SK-N-SH (cell line): Measurements from ENCODE around the gene PCK2. TPM values are rescaled to one million over a fixed set of nuclear protein-coding genes. Genes with fewer than 3 reads are reported as not detected.

ENCODE experiments used
- CTCF ChIA-PET: fragments of 300-600, 350-600 bp; formaldehyde crosslinking; extraction: SDS; loops from one replicate; lab custom pipeline; 2021; lab: Yijun Ruan, JAX
- POLR2A ChIA-PET: fragments of 350-600 bp; sonication (Branson Sonifier 250); formaldehyde crosslinking; extraction: SDS; loops from one replicate; lab custom pipeline; 2020; ENCODE audit warnings: antibody characterized with exemption, inconsistent platforms; lab: Yijun Ruan, JAX
- DNase-seq: peaks from one replicate; pipeline ENCODE4 v3.0.0; 2012
- H2AFZ ChIP-seq: fragments of 200-600 bp; sonication (generic); 2 replicates; pipeline ENCODE4 v1.8.1; 2016; ENCODE audit warnings: antibody characterized with exemption, mild to moderate bottlenecking, low read depth
- H3F3A ChIP-seq: fragments of 200-600 bp; sonication (generic); replicated peaks from 2 replicates; pipeline ENCODE3; 2016; ENCODE audit warnings: antibody characterized with exemption, mild to moderate bottlenecking; ENCODE audit not compliant: insufficient read depth
- H3K27ac ChIP-seq, 2 experiments: fragments of 200-500 bp in 1 of 2; fragments of 200-600 bp in 1 of 2; sonication (Bioruptor generic) in 1 of 2; sonication (generic), shearing (Covaris generic) in 1 of 2; 2 replicates each; pipeline versions ENCODE4 v1.5.1 to v1.6.1; 2014 to 2016; ENCODE audit warnings: low read depth in 2 of 2, inconsistent platforms in 1 of 2, low read length in 1 of 2, mild to moderate bottlenecking in 1 of 2, mixed read lengths in 1 of 2
- H3K27me3 ChIP-seq: fragments of 200-600 bp; sonication (generic), shearing (Covaris generic); 2 replicates; pipeline ENCODE4 v1.6.1; 2016; ENCODE audit warnings: mixed run types; ENCODE audit not compliant: insufficient read depth
- H3K36me3 ChIP-seq, 2 experiments: fragments of 200-500 bp in 1 of 2; fragments of 200-600 bp in 1 of 2; sonication (Bioruptor generic) in 1 of 2; sonication (generic) in 1 of 2; replicated peaks in 1 of 2; 2 replicates each; pipeline versions ENCODE3 to v1.5.1; 2014 to 2016; ENCODE audit warnings: low read length in 1 of 2, mild to moderate bottlenecking in 1 of 2; ENCODE audit not compliant: insufficient read depth in 2 of 2, control insufficient read depth in 1 of 2
- H3K4me1 ChIP-seq, 2 experiments: fragments of 200-500 bp in 1 of 2; fragments of 200-600 bp in 1 of 2; sonication (Bioruptor generic) in 1 of 2; sonication (generic), shearing (Covaris generic) in 1 of 2; 2 replicates each; pipeline versions ENCODE4 v1.5.1 to v1.6.1; 2014 to 2016; ENCODE audit warnings: low read depth in 1 of 2, low read length in 1 of 2, mixed run types in 1 of 2; ENCODE audit not compliant: insufficient read depth in 2 of 2, control insufficient read depth in 1 of 2
- H3K4me2 ChIP-seq: fragments of 200-600 bp; sonication (generic), shearing (Covaris generic); 2 replicates; pipeline ENCODE4 v1.6.1; 2017; ENCODE audit warnings: mixed run types
- H3K4me3 ChIP-seq, 2 experiments: fragments of 200-500 bp in 1 of 2; fragments of 200-600 bp in 1 of 2; sonication (Bioruptor generic) in 1 of 2; sonication (generic), shearing (Covaris generic) in 1 of 2; 2 replicates each; pipeline versions ENCODE4 v1.5.1 to v1.8.1; 2014 to 2016; ENCODE audit warnings: low read depth in 2 of 2, inconsistent platforms in 1 of 2, low read length in 1 of 2, mild to moderate bottlenecking in 1 of 2, mixed read lengths in 1 of 2, moderate library complexity in 1 of 2
- H3K79me2 ChIP-seq: fragments of 200-600 bp; sonication (generic); 2 replicates; pipeline ENCODE4 v1.8.1; 2017; ENCODE audit warnings: mild to moderate bottlenecking; ENCODE audit not compliant: insufficient read depth
- H3K9ac ChIP-seq: fragments of 200-600 bp; sonication (generic); 2 replicates; pipeline ENCODE4 v1.6.1; 2017; ENCODE audit warnings: mixed run types
- H3K9me2 ChIP-seq: fragments of 200-600 bp; sonication (generic); 2 replicates; pipeline ENCODE4 v1.6.1; 2017; ENCODE audit warnings: mixed run types
- H3K9me3 ChIP-seq: fragments of 200-600 bp; sonication (generic); 2 replicates; pipeline ENCODE4 v1.6.1; 2017; ENCODE audit warnings: mixed run types, mild to moderate bottlenecking, moderate library complexity
- H4K20me1 ChIP-seq: fragments of 200-600 bp; sonication (generic); 2 replicates; pipeline ENCODE4 v1.6.1; 2017; ENCODE audit warnings: mild to moderate bottlenecking, mixed run types; ENCODE audit not compliant: insufficient read depth
- FOSL2 ChIP-seq: IDR thresholded peaks from 2 replicates; pipeline ENCODE4 v1.4.0; 2012; ENCODE audit warnings: low read depth, mild to moderate bottlenecking, moderate library complexity, borderline replicate concordance
- GABPA ChIP-seq: IDR thresholded peaks from 2 replicates; pipeline ENCODE4 v1.4.0; 2012; ENCODE audit warnings: low read depth, mild to moderate bottlenecking
- MEF2A ChIP-seq: IDR thresholded peaks from 2 replicates; pipeline ENCODE4 v1.4.0; 2012; ENCODE audit warnings: low read depth, borderline replicate concordance
- MXI1 ChIP-seq: IDR thresholded peaks from 2 replicates; pipeline ENCODE4 v1.6.1; 2012; ENCODE audit warnings: mild to moderate bottlenecking, low read depth, low read length, improper control_type of control experiment
- NFIC ChIP-seq: IDR thresholded peaks from 2 replicates; pipeline ENCODE4 v1.4.0; 2012; ENCODE audit warnings: borderline replicate concordance
- RAD21 ChIP-seq: IDR thresholded peaks from 2 replicates; pipeline ENCODE4 v1.6.1; 2012; ENCODE audit warnings: mild to moderate bottlenecking, low read length
- RCOR1 ChIP-seq: fragments of 150-350 bp; IDR thresholded peaks from 2 replicates; pipeline ENCODE4 v1.6.1; 2017; ENCODE audit warnings: antibody characterized with exemption, low read length
- SMC3 ChIP-seq: IDR thresholded peaks from 2 replicates; pipeline ENCODE4 v1.6.1; 2012; ENCODE audit warnings: low read depth, low read length, improper control_type of control experiment
- WGBS: methylation state at CpG from one replicate; pipeline ENCODE4 v1.1.6; 2017; ENCODE audit warnings: low lambda C conversion rate; 5-methylcytosine and 5-hydroxymethylcytosine counted together
- polyA plus RNA-seq, 3 experiments: library from polyadenylated mRNA; depleted of rRNA; stranded (reverse); fragments of >200 nt; gene quantifications; 2 replicates each; pipeline ENCODE4 v1.2.3, GENCODE V29; 2012
- TF ChIP-seq, protein P1 (sequence below): fragments of 200-600 bp; sonication (generic); IDR thresholded peaks from 2 replicates; pipeline ENCODE4 v1.6.1; 2017; ENCODE audit warnings: antibody characterized with exemption, mild to moderate bottlenecking, moderate library complexity
- TF ChIP-seq, protein P2 (sequence below): IDR thresholded peaks from 2 replicates; pipeline ENCODE4 v1.4.0; 2012; ENCODE audit warnings: low read depth, borderline replicate concordance
- TF ChIP-seq, protein P3 (sequence below): fragments of 150-350 bp; IDR thresholded peaks from 2 replicates; pipeline ENCODE4 v1.6.1; 2017; ENCODE audit warnings: antibody characterized with exemption, low read length, low read depth, borderline replicate concordance
- TF ChIP-seq, protein P4 (sequence below): IDR thresholded peaks from 2 replicates; pipeline ENCODE4 v1.4.0; 2012; ENCODE audit warnings: low read depth

The PCK2 gene
- polyA plus RNA-seq, 1 of the 3 experiments (the other 2 are of a cell fraction), result 16.6 TPM

DNA sequence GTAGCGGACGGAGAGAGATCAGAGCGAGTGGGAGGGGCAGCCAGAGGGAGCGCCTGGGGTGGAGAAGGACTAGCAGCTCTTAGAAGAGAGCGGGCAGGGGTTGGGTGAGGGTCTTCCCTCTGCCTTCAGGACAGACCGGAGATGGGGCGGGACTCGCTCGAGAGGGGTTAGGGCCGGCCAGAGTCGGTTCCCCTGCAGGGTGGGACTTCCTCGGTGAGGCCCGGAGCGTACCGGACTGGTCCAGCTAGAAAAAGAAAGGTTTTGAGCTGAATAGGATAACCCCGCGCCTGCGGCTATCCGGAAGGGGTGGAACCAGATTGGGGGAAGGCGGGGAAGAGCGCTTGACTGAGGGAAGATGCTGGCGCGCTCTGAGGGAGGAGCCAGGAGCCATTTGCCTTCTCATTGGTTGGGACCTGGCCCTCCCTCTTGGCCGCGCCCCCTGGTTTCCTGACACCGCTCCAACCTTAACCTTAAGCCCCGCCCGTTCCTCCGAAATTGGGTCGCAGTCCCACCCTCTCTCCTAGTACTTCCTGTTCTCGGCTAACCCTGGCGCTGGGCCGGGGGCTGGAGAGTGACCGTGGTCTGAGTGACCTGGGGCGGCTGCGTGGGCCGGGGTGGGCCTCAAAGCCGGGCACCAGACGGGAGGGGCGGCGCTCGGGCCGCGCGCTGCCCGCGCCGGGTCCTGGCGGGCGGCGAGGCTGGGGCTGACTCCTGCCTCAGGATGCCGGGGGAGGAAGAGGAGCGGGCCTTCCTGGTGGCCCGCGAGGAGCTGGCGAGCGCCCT is 53.1 kb downstream of the PCK2 start, which contains the start of gene RNF31 (continued):
- TF ChIP-seq, protein P1, sequence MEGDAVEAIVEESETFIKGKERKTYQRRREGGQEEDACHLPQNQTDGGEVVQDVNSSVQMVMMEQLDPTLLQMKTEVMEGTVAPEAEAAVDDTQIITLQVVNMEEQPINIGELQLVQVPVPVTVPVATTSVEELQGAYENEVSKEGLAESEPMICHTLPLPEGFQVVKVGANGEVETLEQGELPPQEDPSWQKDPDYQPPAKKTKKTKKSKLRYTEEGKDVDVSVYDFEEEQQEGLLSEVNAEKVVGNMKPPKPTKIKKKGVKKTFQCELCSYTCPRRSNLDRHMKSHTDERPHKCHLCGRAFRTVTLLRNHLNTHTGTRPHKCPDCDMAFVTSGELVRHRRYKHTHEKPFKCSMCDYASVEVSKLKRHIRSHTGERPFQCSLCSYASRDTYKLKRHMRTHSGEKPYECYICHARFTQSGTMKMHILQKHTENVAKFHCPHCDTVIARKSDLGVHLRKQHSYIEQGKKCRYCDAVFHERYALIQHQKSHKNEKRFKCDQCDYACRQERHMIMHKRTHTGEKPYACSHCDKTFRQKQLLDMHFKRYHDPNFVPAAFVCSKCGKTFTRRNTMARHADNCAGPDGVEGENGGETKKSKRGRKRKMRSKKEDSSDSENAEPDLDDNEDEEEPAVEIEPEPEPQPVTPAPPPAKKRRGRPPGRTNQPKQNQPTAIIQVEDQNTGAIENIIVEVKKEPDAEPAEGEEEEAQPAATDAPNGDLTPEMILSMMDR, result no peak
- TF ChIP-seq RCOR1 (no peak), RAD21 (no peak), GABPA (peak; percentile 81), NFIC (no peak), FOSL2 (no peak)
- TF ChIP-seq, protein P2, sequence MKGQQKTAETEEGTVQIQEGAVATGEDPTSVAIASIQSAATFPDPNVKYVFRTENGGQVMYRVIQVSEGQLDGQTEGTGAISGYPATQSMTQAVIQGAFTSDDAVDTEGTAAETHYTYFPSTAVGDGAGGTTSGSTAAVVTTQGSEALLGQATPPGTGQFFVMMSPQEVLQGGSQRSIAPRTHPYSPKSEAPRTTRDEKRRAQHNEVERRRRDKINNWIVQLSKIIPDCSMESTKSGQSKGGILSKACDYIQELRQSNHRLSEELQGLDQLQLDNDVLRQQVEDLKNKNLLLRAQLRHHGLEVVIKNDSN, result no peak
- TF ChIP-seq, protein P3, sequence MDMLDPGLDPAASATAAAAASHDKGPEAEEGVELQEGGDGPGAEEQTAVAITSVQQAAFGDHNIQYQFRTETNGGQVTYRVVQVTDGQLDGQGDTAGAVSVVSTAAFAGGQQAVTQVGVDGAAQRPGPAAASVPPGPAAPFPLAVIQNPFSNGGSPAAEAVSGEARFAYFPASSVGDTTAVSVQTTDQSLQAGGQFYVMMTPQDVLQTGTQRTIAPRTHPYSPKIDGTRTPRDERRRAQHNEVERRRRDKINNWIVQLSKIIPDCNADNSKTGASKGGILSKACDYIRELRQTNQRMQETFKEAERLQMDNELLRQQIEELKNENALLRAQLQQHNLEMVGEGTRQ, result no peak
- TF ChIP-seq, all 33 proteins: peak for 7

DNA sequence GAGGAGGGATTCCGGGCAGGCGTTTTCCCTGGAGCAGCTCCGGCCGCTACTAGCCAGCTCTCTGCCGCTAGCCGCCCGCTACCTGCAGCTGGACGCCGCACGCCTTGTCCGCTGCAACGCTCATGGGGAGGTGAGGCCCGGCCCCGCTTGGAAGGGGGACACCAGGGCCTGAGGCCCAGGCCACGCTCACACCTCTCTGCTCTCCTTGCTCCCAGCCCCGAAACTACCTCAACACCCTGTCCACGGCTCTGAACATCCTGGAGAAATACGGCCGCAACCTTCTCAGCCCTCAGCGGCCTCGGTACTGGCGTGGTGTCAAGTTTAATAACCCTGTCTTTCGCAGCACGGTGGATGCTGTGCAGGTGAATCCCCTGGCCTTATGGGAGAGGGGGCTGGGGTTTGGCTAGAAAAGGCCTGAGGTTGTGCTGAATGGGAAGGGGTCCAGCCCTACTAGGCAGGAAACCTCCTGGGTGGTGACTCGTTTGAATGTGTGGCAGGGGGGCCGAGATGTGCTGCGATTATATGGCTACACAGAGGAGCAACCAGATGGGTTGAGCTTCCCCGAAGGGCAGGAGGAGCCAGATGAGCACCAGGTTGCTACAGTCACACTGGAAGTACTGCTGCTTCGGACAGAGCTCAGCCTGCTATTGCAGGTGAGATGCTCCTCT is 53.8 kb downstream of the PCK2 start:
- peak overlapping the region; percentile 29 to 75; a peak in 2 of 4 replicates for H3K27ac ChIP-seq
- no peaks in the 10 kb centered on the region for H3K27me3 ChIP-seq
- H3K4me1 ChIP-seq, result peaks cover 11 to 20% of the 10 kb centered on the region in 2 experiments
- ChIA-PET CTCF (interaction anchor here (1.9 to 4.6 kb wide), 2 partner anchors 13 to 39 kb away, joined by 6 to 38 read pairs; partner anchors contain the start of gene IRF9), POLR2A (interaction anchor here (1.9 to 3.9 kb wide), 4 partner anchors 12 to 41 kb away, joined by 4 to 50 read pairs (median 18); partner anchors contain the start of genes DCAF11, IPO4, IRF9 and NRL)
- peaks cover 36 to 52% of the 10 kb centered on the region in 2 experiments for H3K36me3 ChIP-seq
- H3K4me3 ChIP-seq, result peak overlapping the region; percentile 93 to 98
- peaks cover 10% of the 10 kb centered on the region; the same call in 1 of the 2 replicates for H4K20me1 ChIP-seq
- H2AFZ ChIP-seq, result no peak overlapping the region
- peaks cover 52% of the 10 kb centered on the region for H3K79me2 ChIP-seq
- no peaks in the 10 kb centered on the region for H3K9me3 ChIP-seq
- WGBS, result 4% methylated on average over 10 of the region's 29 CpGs
- H3K9me2 ChIP-seq, result no peaks in the 10 kb centered on the region
- peaks cover 6% of the 10 kb centered on the region for H3F3A ChIP-seq
- DNase-seq, result no peak
- peak overlapping the region; percentile 79 for H3K9ac ChIP-seq
- H3K4me2 ChIP-seq, result peak overlapping the region; percentile 83
- TF ChIP-seq, protein P4, sequence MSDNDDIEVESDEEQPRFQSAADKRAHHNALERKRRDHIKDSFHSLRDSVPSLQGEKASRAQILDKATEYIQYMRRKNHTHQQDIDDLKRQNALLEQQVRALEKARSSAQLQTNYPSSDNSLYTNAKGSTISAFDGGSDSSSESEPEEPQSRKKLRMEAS, result 0 out of 2 replicates have a peak, but pooled peaks have one; percentile 7
- TF ChIP-seq MEF2A (no peak), SMC3 (no peak), MXI1 (0 out of 2 replicates have a peak, but pooled peaks have one; percentile 8)
- TF ChIP-seq, all 33 proteins: peak for 2
